B cell (primary cell): ENCODE measurements around the gene ANO9. TPM values are rescaled to one million over a fixed set of nuclear protein-coding genes. Genes with fewer than 3 reads are reported as not detected.

ENCODE experiments used
- ATAC-seq: fragments of 200-7000 bp; cut with Tn5 transposase; one replicate; pipeline ENCODE4 v1.10.0; 2021; ENCODE audit warnings: low read depth, mild to moderate bottlenecking, moderate number of reproducible peaks, moderate library complexity
- CTCF ChIA-PET: fragments of 350-600 bp; sonication (Branson Sonifier 250); formaldehyde crosslinking; loops from one replicate; lab custom pipeline; 2021; ENCODE audit warnings: antibody characterized with exemption, inconsistent platforms; lab: Charles Lee
- POLR2A ChIA-PET: fragments of 350-600 bp; sonication (Branson Sonifier 250); formaldehyde crosslinking; loops from one replicate; lab custom pipeline; 2021; ENCODE audit warnings: antibody characterized with exemption; lab: Charles Lee
- DNase-seq: peaks from one replicate; pipeline ENCODE4 v3.0.0; 2013
- H2AFZ ChIP-seq: 2 replicates; pipeline ENCODE4 v1.6.1; 2012; ENCODE audit warnings: mild to moderate bottlenecking, low read depth, low read length; ENCODE audit not compliant: insufficient read depth, poor library complexity, severe bottlenecking
- H3K27ac ChIP-seq, 2 donors: 1 replicate in 1 of 2; 2 replicates in 1 of 2; pipeline ENCODE4 v1.5.1; 2012 to 2013; ENCODE audit warnings: low read length in 2 of 2, mild to moderate bottlenecking in 2 of 2, moderate library complexity in 1 of 2
- H3K27me3 ChIP-seq, 4 experiments: fragments of 200-600 bp in 1 of 4; sonication (generic) in 1 of 4; replicated peaks in 1 of 4; 1 replicate in 2 of 4; 2 replicates in 2 of 4; pipeline versions ENCODE4 v1.6.1 to v1.7.0; 2013 to 2016; ENCODE audit warnings: low read length in 3 of 4, mild to moderate bottlenecking in 2 of 4, mixed read lengths in 1 of 4, moderate library complexity in 1 of 4; ENCODE audit not compliant: insufficient read depth in 4 of 4, control insufficient read depth in 3 of 4; ENCODE audit errors: control extremely low read depth in 1 of 4
- H3K36me3 ChIP-seq, 2 experiments: replicated peaks in 1 of 2; 1 replicate in 1 of 2; 2 replicates in 1 of 2; pipeline versions ENCODE4 v1.6.1 to v1.7.1; 2013; ENCODE audit warnings: low read length in 1 of 2; ENCODE audit not compliant: insufficient read depth in 2 of 2, control insufficient read depth in 1 of 2; ENCODE audit errors: control extremely low read depth in 1 of 2, extremely low read depth in 1 of 2
- H3K4me1 ChIP-seq, 2 donors: fragments of 200-600 bp in 1 of 2; sonication (generic) in 1 of 2; 1 replicate in 1 of 2; 2 replicates in 1 of 2; pipeline versions ENCODE4 v1.5.1 to v1.6.1; 2013 to 2017; ENCODE audit warnings: low read length in 2 of 2; ENCODE audit not compliant: control insufficient read depth in 2 of 2, insufficient read depth in 2 of 2
- H3K4me2 ChIP-seq: replicated peaks from 2 replicates; pipeline ENCODE3; 2012; ENCODE audit warnings: mild to moderate bottlenecking, low read depth, low read length; ENCODE audit not compliant: poor library complexity, severe bottlenecking
- H3K4me3 ChIP-seq, 5 experiments: fragments of 200-600 bp in 1 of 5; sonication (generic) in 1 of 5; 1 replicate in 3 of 5; 2 replicates in 2 of 5; pipeline versions ENCODE4 v1.5.1 to v1.7.0; 2011 to 2016; ENCODE audit warnings: low read length in 4 of 5, mild to moderate bottlenecking in 4 of 5, low read depth in 2 of 5, control low read depth in 1 of 5, moderate library complexity in 1 of 5; ENCODE audit not compliant: insufficient read depth in 1 of 5; ENCODE audit errors: control extremely low read depth in 1 of 5, extremely low read depth in 1 of 5
- H3K79me2 ChIP-seq: fragments of 200-600 bp; sonication (generic); one replicate; pipeline ENCODE4 v1.6.0; 2016; ENCODE audit warnings: low read length; ENCODE audit not compliant: control insufficient read depth, insufficient read depth
- H3K9ac ChIP-seq: fragments of 200-600 bp; sonication (generic); 2 replicates; pipeline ENCODE4 v1.6.1; 2017; ENCODE audit warnings: mild to moderate bottlenecking, low read length, moderate library complexity
- H3K9me3 ChIP-seq, 3 donors: one replicate each; pipeline versions ENCODE4 v1.6.1 to v1.7.1; 2013; ENCODE audit warnings: low read length in 2 of 3; ENCODE audit not compliant: control insufficient read depth in 2 of 3, insufficient read depth in 1 of 3; ENCODE audit errors: control extremely low read depth in 1 of 3
- H4K20me1 ChIP-seq: 2 replicates; pipeline ENCODE4 v1.6.0; 2012; ENCODE audit warnings: mild to moderate bottlenecking, low read length; ENCODE audit not compliant: insufficient read depth, control insufficient read depth, poor library complexity, severe bottlenecking
- H3K27ac Mint-ChIP-seq: one replicate; pipeline ENCODE4 v1.8.0; 2021; ENCODE audit warnings: mixed read lengths
- H3K27me3 Mint-ChIP-seq: one replicate; pipeline ENCODE4 v1.8.0; 2021; ENCODE audit warnings: mixed read lengths
- H3K4me1 Mint-ChIP-seq: one replicate; pipeline ENCODE4 v1.8.0; 2021; ENCODE audit warnings: mixed read lengths
- H3K4me3 Mint-ChIP-seq: one replicate; pipeline ENCODE4 v1.8.0; 2021; ENCODE audit warnings: mixed read lengths
- H3K9me3 Mint-ChIP-seq: one replicate; pipeline ENCODE4 v1.8.0; 2022; ENCODE audit warnings: mixed read lengths; ENCODE audit not compliant: insufficient read depth
- CTCF ChIP-seq: fragments of 200-600 bp; IDR thresholded peaks from one replicate; pipeline ENCODE4 v1.8.0; 2022; ENCODE audit warnings: antibody characterized with exemption, mild to moderate bottlenecking
- EZH2 ChIP-seq: IDR thresholded peaks from 2 replicates; pipeline ENCODE4 v1.6.1; 2012; ENCODE audit warnings: borderline replicate concordance, low read depth, mild to moderate bottlenecking, moderate library complexity, low read length; ENCODE audit not compliant: insufficient read depth, poor library complexity, severe bottlenecking
- WGBS: methylation state at CpG from one replicate; pipeline ENCODE4 v1.1.5; 2013; ENCODE audit warnings: missing lambda C conversion rate; ENCODE audit not compliant: insufficient coverage; 5-methylcytosine and 5-hydroxymethylcytosine counted together
- intact Hi-C: fragments of 100-400 bp; cut with micrococcal nuclease; formaldehyde crosslinking; loops from one replicate; pipeline ENCODE4 v1.10.0; 2022
- polyA plus RNA-seq: library from polyadenylated mRNA; depleted of rRNA; stranded (reverse); fragments of >200 nt; gene quantifications from 2 replicates; pipeline ENCODE4 v1.2.3, GENCODE V29; 2012
- total RNA-seq, 2 donors: library from RNA; stranded (reverse); fragments of 120-200 nt in 1 of 2; gene quantifications; 1 replicate in 1 of 2; 2 replicates in 1 of 2; pipeline versions ENCODE4 v1.2.3 to v1.2.4, GENCODE V29; 2013 to 2022

Gene ANO9
- total and polyA plus RNA-seq, 2 donors (not counting 1 experiment from before 2014, with no cell fraction given): 62.0 to 107 TPM

GRCh38 chr11:443542-444199, 1.9 kb upstream of the ANO9 start:
- no peaks in the 10 kb centered on the region for H4K20me1 ChIP-seq
- no peak for DNase-seq
- no peak overlapping the region for H2AFZ ChIP-seq
- no peak for ATAC-seq
- H3K4me3 ChIP-seq: no peak overlapping the region
- no peaks in the 10 kb centered on the region for H3K27me3 ChIP-seq
- Mint-ChIP-seq H3K27me3 (no peaks in the 10 kb centered on the region), H3K4me1 (peaks cover 16% of the 10 kb centered on the region), H3K27ac (no peak overlapping the region), H3K4me3 (peak overlapping the region; percentile 2), H3K9me3 (no peaks in the 10 kb centered on the region)
- no peak overlapping the region for H3K9ac ChIP-seq
- H3K4me1 ChIP-seq: peaks cover 10 to 23% of the 10 kb centered on the region in 2 donors
- intact Hi-C loops: no loop called here
- CTCF ChIA-PET: no interaction called here
- no peak overlapping the region for H3K4me2 ChIP-seq
- POLR2A ChIA-PET: interaction anchor here (0.5 kb wide), 1 partner anchor 16 kb away, joined by 3 read pairs; no protein-coding TSS in a partner anchor
- no peaks in the 10 kb centered on the region for H3K36me3 ChIP-seq
- peaks cover 16% of the 10 kb centered on the region for H3K79me2 ChIP-seq
- H3K27ac ChIP-seq: no peak overlapping the region
- TF ChIP-seq EZH2: no peak
- no peak for TF ChIP-seq CTCF
- 87% methylated on average over 15 of the region's 16 CpGs for WGBS
- H3K9me3 ChIP-seq: no peaks in the 10 kb centered on the region

- no peak overlapping the region for H3K27ac Mint-ChIP-seq
Observed at GRCh38 chr11:442611-443081, 835 bp upstream of the ANO9 start.

More at GRCh38 chr11:442611-443081, 835 bp upstream of the ANO9 start:
- H3K27me3 Mint-ChIP-seq: no peaks in the 10 kb centered on the region
- peaks cover 6 to 16% of the 10 kb centered on the region in 2 donors for H3K4me1 ChIP-seq
- H3K4me2 ChIP-seq: no peak overlapping the region
- TF ChIP-seq CTCF (no peak), EZH2 (no peak)
- H3K9me3 Mint-ChIP-seq: no peaks in the 10 kb centered on the region
- CTCF ChIA-PET: no interaction called here
- POLR2A ChIA-PET: interaction anchor here (0.6 kb wide), 1 partner anchor 80 kb away, joined by 5 read pairs; no protein-coding TSS in a partner anchor
- H3K79me2 ChIP-seq: peaks cover 16% of the 10 kb centered on the region
- no peak overlapping the region for H2AFZ ChIP-seq
- no peak overlapping the region for H3K9ac ChIP-seq
- peak overlapping the region; percentile 19 for H3K4me3 Mint-ChIP-seq
- DNase-seq (peak; percentile 14), ATAC-seq (no peak)
- H3K4me3 ChIP-seq: no peak overlapping the region
- no peaks in the 10 kb centered on the region for H3K27me3 ChIP-seq
- intact Hi-C loops: no loop called here
- H3K36me3 ChIP-seq: no peaks in the 10 kb centered on the region
- no peaks in the 10 kb centered on the region for H4K20me1 ChIP-seq
- H3K4me1 Mint-ChIP-seq: peaks cover 10% of the 10 kb centered on the region
- H3K9me3 ChIP-seq: no peaks in the 10 kb centered on the region
- 84% methylated on average over 16 of the region's 16 CpGs for WGBS
- H3K27ac ChIP-seq: no peak overlapping the region
